NCI-H460 (cell line): ENCODE measurements around the gene PABPC1L2B. TPM values are rescaled to one million over a fixed set of nuclear protein-coding genes. Genes with fewer than 3 reads are reported as not detected.
"Not testable (repeated sequence)": the region's sequence is repeated elsewhere in the genome, so short reads cannot be mapped to it uniquely, and the experiment has no call there.

ENCODE experiments used
- DNase-seq: peaks from one replicate; pipeline ENCODE4 v3.0.0-alpha.2; 2016; ENCODE audit warnings: low read depth; ENCODE audit errors: extremely low read depth
- polyA plus RNA-seq: library from polyadenylated mRNA; depleted of rRNA; stranded (reverse); fragments of >200 nt; gene quantifications from 2 replicates; pipeline ENCODE4 v1.2.3, GENCODE V29; 2014; cell fraction: nucleus; rRNA removed
- total RNA-seq: library from RNA; depleted of rRNA; stranded (reverse); fragments of >200 nt; shearing (Covaris generic); gene quantifications from 2 replicates; pipeline ENCODE4 v1.2.3, GENCODE V29; 2014; rRNA removed

PABPC1L2B gene
- total RNA-seq: not detected in 2 replicates
- polyA plus RNA-seq: not detected in 2 replicates

GRCh38 chrX:73002733-73003132 is at the start of gene PABPC1L2B:
TSS of gene PABPC1L2B (plus strand) at chrX:73002939. CDS start at chrX:73003643, 704 bp downstream.
- DNase-seq: not testable (repeated sequence)

DNA sequence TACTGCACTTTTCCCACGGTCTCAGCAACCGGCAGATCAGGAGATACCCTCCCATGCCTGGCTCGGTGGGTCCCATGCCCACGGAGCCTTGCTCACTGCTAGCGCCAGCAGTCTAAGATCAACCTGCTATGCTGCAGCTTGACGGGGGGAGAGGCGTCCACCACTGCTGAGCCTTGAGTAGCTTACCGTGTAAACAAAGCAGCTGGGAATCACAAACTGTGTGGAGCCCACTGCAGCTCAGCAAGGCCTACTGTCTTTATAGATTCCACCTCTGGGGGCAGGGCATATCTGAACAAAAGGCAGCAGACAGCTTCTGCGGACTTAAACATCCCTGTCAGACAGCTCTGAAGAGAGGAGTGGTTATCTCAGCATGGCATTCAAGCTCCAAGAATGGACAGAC is 42.8 kb upstream of the PABPC1L2B start:
- DNase-seq: not testable (repeated sequence)

- DNase-seq: not testable (repeated sequence)
These were observed 30.9 kb upstream of the PABPC1L2B start for GRCh38 chrX:72971859-72972258.

DNA sequence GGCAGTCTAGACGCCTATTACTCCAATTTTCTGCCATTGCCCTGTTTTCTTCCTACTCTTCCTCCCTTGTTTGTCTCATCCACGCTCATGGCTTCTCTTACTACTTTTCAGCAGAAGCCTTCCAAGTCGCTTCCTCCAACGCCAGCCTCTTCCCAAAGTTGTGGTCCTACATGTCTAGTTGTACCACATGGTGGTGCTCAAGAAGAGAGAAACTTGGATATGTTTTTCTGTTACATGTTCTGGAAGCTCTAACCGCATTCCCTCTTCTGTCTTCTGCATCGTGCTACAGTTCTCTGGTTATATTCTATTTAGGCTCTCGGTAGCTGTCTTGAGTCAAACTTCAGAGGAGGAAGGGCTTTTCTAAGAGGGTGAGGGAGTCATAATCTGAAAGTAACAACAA is 27.9 kb upstream of the PABPC1L2B start:
- DNase-seq: not testable (repeated sequence)

- not testable (repeated sequence) for DNase-seq
These were observed 21.8 kb upstream of the PABPC1L2B start for GRCh38 chrX:72980894-72981469.

GRCh38 chrX:73004032-73004431 is 1.3 kb downstream of the PABPC1L2B start:
- not testable (repeated sequence) for DNase-seq

DNA sequence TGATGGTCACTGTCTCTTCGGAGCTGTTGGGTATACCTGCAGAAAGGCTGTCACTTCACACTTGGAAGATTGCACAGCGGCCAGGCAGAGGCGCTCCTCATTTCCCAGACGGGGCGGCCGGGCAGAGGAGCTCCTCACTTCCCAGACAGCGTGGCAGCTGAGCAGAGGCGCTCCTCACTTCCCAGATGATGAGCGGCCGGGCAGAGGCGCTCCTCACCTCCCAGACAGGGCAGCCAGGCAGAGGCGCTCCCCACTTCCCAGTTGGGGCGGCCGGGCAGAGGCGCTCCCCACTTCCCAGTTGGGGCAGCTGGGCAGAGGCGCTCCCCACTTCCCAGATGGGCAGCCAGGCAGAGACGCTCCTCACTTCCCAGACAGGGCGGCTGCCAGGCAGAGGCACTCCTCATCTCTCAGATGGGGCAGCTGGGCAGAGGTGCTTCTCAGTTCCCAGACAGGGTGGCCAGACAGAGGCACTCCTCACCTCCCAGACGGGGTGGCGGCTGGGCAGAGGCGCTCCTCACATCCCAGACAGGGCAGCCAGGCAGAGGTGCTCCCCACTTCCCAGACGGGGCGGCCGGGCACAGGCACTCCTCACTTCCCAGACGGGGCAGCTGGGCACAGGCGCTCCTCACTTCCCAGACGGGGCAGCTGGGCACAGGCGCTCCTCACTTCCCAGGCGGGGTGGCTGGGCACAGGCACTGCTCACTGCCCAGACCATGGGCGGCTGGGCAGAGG is 18.8 kb downstream of the PABPC1L2B start:
- no peak for DNase-seq

DNA sequence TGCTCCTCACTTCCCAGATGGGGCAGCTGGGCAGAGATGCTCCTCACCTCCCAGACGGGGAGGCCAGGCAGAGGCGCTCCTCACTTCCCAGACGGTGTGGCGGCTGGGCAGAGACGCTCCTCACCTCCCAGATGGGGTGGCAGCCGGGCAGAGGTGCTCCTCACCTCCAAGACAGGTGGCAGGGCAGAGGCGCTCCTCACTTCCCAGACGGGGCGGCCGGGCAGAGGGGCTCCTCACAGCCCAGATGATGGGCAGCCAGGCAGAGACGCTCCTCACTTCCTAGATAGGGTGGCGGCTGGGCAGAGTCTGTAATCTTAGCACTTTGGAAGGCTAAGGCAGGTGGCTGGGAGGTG is 19.3 kb downstream of the PABPC1L2B start:
- not testable (repeated sequence) for DNase-seq

- no peak for DNase-seq
These were observed 26.1 kb downstream of the PABPC1L2B start for GRCh38 chrX:73028876-73029275.

Other genes with a start within 250 kb of the PABPC1L2B start
- gene DMRTC1B, start 226.0 kb upstream of the PABPC1L2B start, total RNA-seq: not detected in 2 replicates
- gene FAM236B, start 220.3 kb upstream of the PABPC1L2B start, total RNA-seq: not detected in 2 replicates
- gene FAM236D, start 194.7 kb upstream of the PABPC1L2B start, total RNA-seq: not detected in 2 replicates
- gene FAM236C, start 90.3 kb upstream of the PABPC1L2B start, total RNA-seq: not detected in 2 replicates
- not detected in 2 replicates for gene FAM236A, start 64.7 kb upstream of the PABPC1L2B start, total RNA-seq
- not detected in 2 replicates for gene DMRTC1, start 59.1 kb upstream of the PABPC1L2B start, total RNA-seq
- not detected in 2 replicates for gene PABPC1L2A, start 76.6 kb downstream of the PABPC1L2B start, total RNA-seq
- gene NAP1L2, start 211.9 kb downstream of the PABPC1L2B start, total RNA-seq: 2.2 and 4.6 TPM in 2 replicates